Urothelium cell line (cell line): Measurements from ENCODE around the gene MEAK7.

ENCODE experiments used
- DNase-seq: peaks from one replicate; pipeline ENCODE4 v3.0.0; 2011; ENCODE audit warnings: low spot score, mixed read lengths
- FAIRE-seq: peaks from 2 replicates; lab custom pipeline; 2011; peaks lifted over from hg19 to GRCh38; lab: Jason Lieb, UNC

MEAK7 gene

GRCh38 chr16:84497418-84498222, 6.8 kb downstream of the MEAK7 start:
- no peak for DNase-seq
- FAIRE-seq: no peak

GRCh38 chr16:84496991-84497390, 7.5 kb downstream of the MEAK7 start:
- FAIRE-seq: no peak
- DNase-seq: no peak

- DNase-seq (no peak), FAIRE-seq (no peak)
Measured at GRCh38 chr16:84495506-84495905, 9.0 kb downstream of the MEAK7 start.

GRCh38 chr16:84489131-84489530, 15.3 kb downstream of the MEAK7 start:
- no peak for FAIRE-seq
- DNase-seq: no peak

- FAIRE-seq (no peak), DNase-seq (no peak)
Measured at GRCh38 chr16:84487358-84487757, 17.1 kb downstream of the MEAK7 start.

DNA sequence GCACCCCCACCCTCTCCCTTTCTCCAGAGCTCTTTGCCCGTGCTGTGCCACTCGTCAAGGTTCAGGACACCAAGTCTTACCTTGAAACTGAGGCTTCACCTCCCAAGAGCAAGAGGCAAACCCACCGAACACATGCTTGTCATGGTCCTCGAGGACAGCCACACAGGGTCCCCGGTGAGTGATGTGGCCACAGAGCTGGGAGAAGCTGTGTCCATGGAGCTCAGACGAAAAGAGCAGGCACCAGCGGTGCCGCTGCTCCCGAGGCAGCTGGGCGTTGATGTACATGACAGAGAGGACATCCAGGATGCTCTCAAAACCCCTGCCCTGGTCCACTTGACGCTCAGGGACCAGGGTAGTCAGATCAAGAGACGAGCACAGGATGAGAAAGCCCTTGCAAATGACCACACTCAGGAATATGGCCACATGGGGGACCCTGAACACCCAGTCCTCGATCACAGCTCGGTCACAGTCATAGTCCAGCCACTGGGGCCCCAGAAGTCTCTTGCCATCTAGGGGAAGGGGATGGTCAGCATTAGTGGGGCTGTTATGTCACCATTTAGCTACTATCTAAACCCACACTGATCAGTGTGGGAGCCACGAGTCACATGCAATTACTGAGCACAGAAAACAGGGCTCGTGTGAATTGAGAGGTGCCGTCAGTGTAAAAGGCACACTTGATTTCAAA, 17.8 kb downstream of the MEAK7 start:
- no peak for FAIRE-seq
- DNase-seq: no peak

DNA sequence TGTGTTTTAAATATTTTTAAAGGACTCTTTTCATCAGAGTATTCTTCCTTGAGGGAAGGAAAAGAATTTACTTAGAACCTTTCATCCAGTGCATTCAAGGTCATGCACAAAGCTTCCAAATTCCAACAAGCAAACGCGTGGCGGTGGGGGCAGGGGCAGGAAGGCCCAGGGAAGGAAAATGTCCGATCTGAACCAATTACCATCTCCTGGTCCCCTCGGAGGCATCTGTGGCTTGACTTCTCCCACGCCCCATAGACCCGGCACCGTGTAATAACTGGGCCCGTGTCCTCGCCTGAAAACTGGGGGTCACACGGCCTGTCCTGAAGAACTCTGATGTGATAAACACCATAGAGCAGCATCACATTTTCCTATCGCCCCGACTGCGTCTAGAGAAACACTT, 18.3 kb downstream of the MEAK7 start:
- no peak for FAIRE-seq

DNA sequence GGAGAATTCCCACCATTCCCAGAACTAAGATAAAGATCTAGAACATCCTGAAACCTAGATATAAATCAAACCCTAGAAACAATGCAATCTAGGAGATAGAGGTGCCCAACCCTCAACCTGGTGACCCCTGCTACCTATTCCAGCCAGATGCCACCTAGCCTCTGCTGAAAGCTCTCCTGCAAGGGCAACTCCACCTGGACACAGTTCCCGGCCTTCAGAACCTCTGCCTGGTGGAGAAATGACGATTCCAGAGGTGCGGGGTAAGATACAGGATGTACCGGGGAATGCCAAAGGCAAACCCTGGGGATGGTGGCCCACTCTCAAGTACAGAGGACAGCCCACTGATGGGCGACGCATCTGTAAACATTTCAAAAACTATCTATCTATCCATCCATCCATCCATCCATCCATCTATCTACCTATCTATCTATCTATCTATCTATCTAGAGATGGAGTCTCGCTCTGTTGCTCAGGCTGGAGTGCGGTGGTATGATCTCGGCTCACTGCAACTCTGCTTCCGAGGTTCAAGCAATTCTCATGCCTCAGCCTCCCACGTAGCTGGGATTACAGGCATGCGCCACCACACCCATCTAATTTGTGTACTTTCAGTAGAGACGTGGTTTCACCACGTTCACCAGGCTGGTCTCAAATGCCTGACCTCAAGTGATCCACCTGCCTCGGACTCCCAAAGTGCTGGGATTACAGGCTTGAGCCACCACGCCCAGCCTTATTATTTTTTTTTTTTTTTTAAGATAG, 19.0 kb downstream of the MEAK7 start:
- no peak for DNase-seq
- no peak for FAIRE-seq

More for the DNA sequence above, 18.3 kb downstream of the MEAK7 start:
- DNase-seq: no peak

- FAIRE-seq: peak; percentile 84
- peak; percentile 52 for DNase-seq
Measured at GRCh38 chr16:84484579-84485254, 19.7 kb downstream of the MEAK7 start.

- DNase-seq (no peak), FAIRE-seq (no peak)
Measured at GRCh38 chr16:84483882-84484565, 20.4 kb downstream of the MEAK7 start.

- no peak for FAIRE-seq
- no peak for DNase-seq
Measured at GRCh38 chr16:84482951-84483881, 21.2 kb downstream of the MEAK7 start.

DNA sequence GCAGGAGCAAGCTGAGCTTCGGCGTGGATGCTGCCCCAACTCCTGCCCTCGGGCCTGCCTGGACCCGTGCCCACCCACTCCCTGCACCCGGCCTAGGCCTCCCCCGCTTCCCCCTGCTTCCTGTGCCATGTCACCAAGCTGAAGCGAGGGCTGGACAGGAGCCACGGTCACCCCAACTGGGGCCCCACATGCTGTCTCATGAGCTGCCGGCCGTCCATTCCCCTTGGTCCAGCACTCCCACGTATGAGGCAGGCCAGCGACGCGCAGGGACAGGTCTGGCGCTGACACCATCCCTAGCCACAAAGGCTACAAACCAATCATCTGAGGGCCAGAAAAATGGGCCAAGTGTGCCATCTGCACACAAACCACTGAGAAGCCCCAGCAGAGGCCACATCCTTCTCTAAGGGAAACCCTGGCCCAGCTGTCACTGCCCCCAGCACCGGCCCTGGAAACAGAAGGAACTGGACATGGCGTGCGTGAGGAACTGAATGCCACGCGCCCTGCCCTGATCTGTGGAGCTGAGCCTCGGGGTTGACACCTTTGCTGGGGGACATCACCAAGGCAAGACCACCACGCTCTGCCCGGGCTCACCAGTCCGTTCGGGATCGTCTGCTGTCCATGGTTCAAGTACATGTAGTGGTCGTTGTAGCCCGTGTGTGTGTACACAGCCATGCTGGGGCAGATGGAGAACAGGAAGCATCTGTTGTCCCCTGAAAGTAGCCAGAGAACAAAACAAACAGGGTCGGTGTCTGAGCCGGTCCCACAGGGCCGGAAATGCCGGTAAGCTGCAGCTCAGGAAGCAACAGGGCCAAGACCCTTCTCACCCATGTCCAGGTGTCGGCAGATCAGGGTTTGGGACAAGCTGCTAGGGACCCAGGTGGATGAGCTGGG, 22.2 kb downstream of the MEAK7 start:
- FAIRE-seq (no peak), DNase-seq (no peak)

DNA sequence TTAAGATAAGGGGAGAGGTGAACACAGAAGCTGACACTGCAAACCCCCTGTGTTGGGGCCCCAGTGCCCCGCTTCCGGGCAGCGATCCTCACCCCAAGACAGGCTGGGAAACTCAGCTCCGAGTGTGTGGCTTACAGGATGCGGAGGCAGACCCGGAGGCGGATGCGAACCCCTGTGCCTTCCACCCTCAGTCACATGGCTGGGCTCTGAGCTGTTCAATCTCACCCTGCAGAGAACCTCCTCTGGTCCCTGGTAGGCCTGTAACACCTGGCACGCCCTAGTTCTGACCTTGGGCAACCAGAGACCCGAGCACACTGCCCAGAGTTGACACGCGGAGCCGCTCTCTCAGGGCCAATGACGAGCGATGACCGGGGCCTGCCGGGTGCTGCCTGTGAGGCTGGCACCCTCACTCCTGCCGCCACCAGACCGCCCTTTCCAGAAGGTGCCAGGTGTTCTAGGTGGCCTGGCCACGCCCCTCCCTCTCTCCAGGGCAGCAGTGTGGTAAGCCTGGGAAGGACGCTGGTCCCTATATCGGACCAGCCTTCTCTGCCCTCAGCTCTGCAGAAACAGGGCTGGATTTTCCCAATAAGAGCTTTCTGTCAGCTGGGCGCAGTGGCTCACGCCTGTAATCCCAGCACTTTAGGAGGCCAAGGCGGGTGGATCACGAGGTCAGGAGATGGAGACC, 23.3 kb downstream of the MEAK7 start:
- no peak for FAIRE-seq

GRCh38 chr16:84479716-84480450, 24.6 kb downstream of the MEAK7 start:
- FAIRE-seq: no peak

More for the DNA sequence above, 23.3 kb downstream of the MEAK7 start:
- no peak for DNase-seq

GRCh38 chr16:84478172-84478947, 26.1 kb downstream of the MEAK7 start:
- peak; percentile 59 for DNase-seq
- no peak for FAIRE-seq

More at GRCh38 chr16:84479716-84480450, 24.6 kb downstream of the MEAK7 start:
- no peak for DNase-seq

DNA sequence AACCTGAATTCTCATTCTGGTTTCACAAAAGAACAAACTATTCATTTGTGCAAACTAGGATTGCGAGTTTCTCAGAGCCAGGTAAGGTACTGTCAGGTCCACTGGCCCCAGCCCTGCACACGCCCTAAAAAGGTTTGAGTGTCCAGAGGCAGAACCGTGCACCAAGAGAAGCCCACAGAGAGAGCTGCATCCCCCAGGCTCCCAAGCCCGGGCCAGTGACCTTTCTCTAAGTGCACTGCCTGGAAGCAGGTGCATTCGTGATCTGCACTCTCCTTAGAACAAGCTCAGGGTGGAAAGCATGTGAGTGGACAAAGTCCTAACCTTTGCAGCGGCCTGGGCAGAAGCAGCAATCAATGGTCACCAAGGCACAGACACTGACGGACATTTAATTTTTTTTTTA, 26.8 kb downstream of the MEAK7 start:
- no peak for DNase-seq
- no peak for FAIRE-seq
